Activated T-cell treated with anti-CD3 and anti-CD28 coated beads for 4 hours (primary cell): ENCODE results near the gene CAD.

Experiments used
- DNase-seq: peaks from one replicate; pipeline ENCODE4 v3.0.0-alpha.2; 2020

CAD gene

GRCh38 chr2:27231921-27232320 lies 14.8 kb downstream of the CAD start:
- no peak for DNase-seq

GRCh38 chr2:27233341-27233740 lies 16.2 kb downstream of the CAD start:
- no peak for DNase-seq

- DNase-seq: no peak
These were observed 19.0 kb downstream of the CAD start for GRCh38 chr2:27236136-27236535.

GRCh38 chr2:27236626-27237025 lies 19.5 kb downstream of the CAD start:
- no peak for DNase-seq

GRCh38 chr2:27237341-27237945 lies 20.3 kb downstream of the CAD start:
- no peak for DNase-seq

- DNase-seq: no peak
These were observed 21.8 kb downstream of the CAD start for GRCh38 chr2:27238976-27239375.

GRCh38 chr2:27240406-27240805 lies 23.2 kb downstream of the CAD start:
- DNase-seq: no peak

- no peak for DNase-seq
These were observed 24.8 kb downstream of the CAD start for GRCh38 chr2:27241761-27242613.

GRCh38 chr2:27242614-27242951 lies 25.4 kb downstream of the CAD start:
- DNase-seq: no peak

GRCh38 chr2:27243391-27244130 lies 26.4 kb downstream of the CAD start:
- no peak for DNase-seq

- DNase-seq: no peak
These were observed 27.9 kb downstream of the CAD start for GRCh38 chr2:27245116-27245515.

- no peak for DNase-seq
These were observed 28.5 kb downstream of the CAD start for GRCh38 chr2:27245626-27246025.

GRCh38 chr2:27247893-27248292 lies 30.7 kb downstream of the CAD start:
- DNase-seq: no peak

GRCh38 chr2:27249159-27249890 lies 32.2 kb downstream of the CAD start:
- no peak for DNase-seq

- DNase-seq: no peak
These were observed 32.9 kb downstream of the CAD start for GRCh38 chr2:27249891-27250651.

GRCh38 chr2:27250652-27251379 lies 33.6 kb downstream of the CAD start:
- DNase-seq: no peak

GRCh38 chr2:27251766-27252165 lies 34.6 kb downstream of the CAD start:
- DNase-seq: no peak

- DNase-seq: no peak
These were observed 38.0 kb downstream of the CAD start for GRCh38 chr2:27255187-27255586.

GRCh38 chr2:27255660-27256059 lies 38.5 kb downstream of the CAD start:
- no peak for DNase-seq

- DNase-seq: no peak
These were observed 39.8 kb downstream of the CAD start for GRCh38 chr2:27256855-27257454.

GRCh38 chr2:27258051-27258450 lies 40.9 kb downstream of the CAD start:
- no peak for DNase-seq
